Cardiac muscle cell (in vitro differentiated cells and primary cell): ENCODE results near the gene GPR55. TPM values are rescaled to one million over a fixed set of nuclear protein-coding genes. Genes with fewer than 3 reads are reported as not detected.
"Not testable (repeated sequence)": the region's sequence is repeated elsewhere in the genome, so short reads cannot be mapped to it uniquely, and the experiment has no call there.

Experiments used
- DNase-seq, 2 donors: peaks; one replicate each; pipeline versions ENCODE4 v3.0.0 to v3.0.0-alpha.2; 2010 to 2017; ENCODE audit warnings: low read depth in 1 of 2, low spot score in 1 of 2
- H3K27ac ChIP-seq: fragments of 200-600 bp; sonication (generic); 2 replicates; pipeline ENCODE4 v1.5.1; 2016
- H3K27me3 ChIP-seq: fragments of 200-600 bp; sonication (generic); 2 replicates; pipeline ENCODE4 v1.6.0; 2016; ENCODE audit warnings: control low read depth
- H3K36me3 ChIP-seq: fragments of 200-600 bp; sonication (generic); 2 replicates; pipeline ENCODE4 v1.5.1; 2016; ENCODE audit warnings: control low read depth
- H3K4me1 ChIP-seq: fragments of 200-600 bp; sonication (generic); 2 replicates; pipeline ENCODE4 v1.8.1; 2017; ENCODE audit warnings: low read depth, mild to moderate bottlenecking, mixed run types
- H3K4me3 ChIP-seq: fragments of 200-600 bp; sonication (generic); 2 replicates; pipeline ENCODE4 v1.5.1; 2016; ENCODE audit warnings: mild to moderate bottlenecking
- H3K9me3 ChIP-seq: fragments of 200-600 bp; sonication (generic); 2 replicates; pipeline ENCODE4 v1.5.1; 2017; ENCODE audit warnings: low read depth, mild to moderate bottlenecking, control low read depth
- polyA plus RNA-seq: library from polyadenylated mRNA; unstranded; fragments of >200 nt; fragmentation: Nextera tagmentation; extraction: Ambion mirVana; gene quantifications from 2 replicates; pipeline ENCODE4 v1.2.1, GENCODE V29; 2016
- total RNA-seq: library from RNA; depleted of rRNA; stranded (reverse); fragments of >200 nt; gene quantifications from 2 replicates; pipeline ENCODE4 v1.2.3, GENCODE V29; 2016
- TF ChIP-seq, protein P1 (sequence below): IDR thresholded peaks from 2 replicates; pipeline ENCODE4 v1.5.1; 2012; ENCODE audit warnings: low read depth, mild to moderate bottlenecking, low read length

The GPR55 gene, protein sequence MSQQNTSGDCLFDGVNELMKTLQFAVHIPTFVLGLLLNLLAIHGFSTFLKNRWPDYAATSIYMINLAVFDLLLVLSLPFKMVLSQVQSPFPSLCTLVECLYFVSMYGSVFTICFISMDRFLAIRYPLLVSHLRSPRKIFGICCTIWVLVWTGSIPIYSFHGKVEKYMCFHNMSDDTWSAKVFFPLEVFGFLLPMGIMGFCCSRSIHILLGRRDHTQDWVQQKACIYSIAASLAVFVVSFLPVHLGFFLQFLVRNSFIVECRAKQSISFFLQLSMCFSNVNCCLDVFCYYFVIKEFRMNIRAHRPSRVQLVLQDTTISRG
- total RNA-seq (not detected in 2 replicates), polyA plus RNA-seq (not detected in 2 replicates)

DNA sequence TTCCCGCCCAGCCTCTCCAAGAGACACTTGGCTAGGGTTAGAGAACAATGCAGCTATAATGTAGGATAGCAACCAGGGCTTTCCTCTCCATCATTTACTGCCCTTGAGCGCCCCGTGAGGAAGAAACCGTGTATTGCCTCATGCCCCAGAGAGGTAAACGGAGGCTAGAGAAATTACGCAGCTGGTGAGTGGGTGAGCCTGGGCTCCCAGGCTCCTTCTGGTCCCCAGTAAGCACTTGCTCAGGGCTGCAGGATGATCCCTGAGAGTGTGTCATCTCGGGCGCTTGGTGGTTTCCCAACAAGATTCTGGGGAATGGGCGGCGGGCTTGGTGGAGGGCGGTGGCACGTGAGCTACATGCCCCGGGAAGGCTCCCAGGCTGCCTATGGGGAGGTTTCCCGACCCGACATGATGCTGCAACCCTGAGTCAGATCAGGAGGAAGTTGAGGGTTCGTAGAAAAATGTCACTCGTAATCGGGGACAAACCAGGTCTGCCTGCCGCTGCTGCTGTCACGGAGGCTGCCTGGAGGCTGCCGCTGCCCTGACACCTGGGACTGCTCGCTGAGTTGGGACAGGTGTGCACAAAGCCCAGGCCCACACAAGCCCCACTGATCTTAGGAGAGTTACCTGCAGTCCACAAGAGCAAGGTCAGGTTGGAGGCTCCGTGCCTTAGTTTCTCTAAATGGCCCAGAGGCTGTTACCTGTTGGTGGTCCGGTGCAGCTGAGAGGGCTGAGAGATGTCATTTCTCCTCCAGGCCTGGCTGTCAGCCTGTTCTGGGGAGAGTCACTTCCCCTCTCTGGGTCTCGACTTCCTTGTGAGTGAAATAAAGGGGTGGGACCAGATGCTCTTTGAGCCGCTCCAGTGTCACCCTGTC, at the start of gene GPR55:
TSS of gene GPR55 (minus strand) at position 773 of the 872 bp plus-strand sequence. CDS start 14,280 bp downstream, outside the sequence.
- TF ChIP-seq, protein P1, sequence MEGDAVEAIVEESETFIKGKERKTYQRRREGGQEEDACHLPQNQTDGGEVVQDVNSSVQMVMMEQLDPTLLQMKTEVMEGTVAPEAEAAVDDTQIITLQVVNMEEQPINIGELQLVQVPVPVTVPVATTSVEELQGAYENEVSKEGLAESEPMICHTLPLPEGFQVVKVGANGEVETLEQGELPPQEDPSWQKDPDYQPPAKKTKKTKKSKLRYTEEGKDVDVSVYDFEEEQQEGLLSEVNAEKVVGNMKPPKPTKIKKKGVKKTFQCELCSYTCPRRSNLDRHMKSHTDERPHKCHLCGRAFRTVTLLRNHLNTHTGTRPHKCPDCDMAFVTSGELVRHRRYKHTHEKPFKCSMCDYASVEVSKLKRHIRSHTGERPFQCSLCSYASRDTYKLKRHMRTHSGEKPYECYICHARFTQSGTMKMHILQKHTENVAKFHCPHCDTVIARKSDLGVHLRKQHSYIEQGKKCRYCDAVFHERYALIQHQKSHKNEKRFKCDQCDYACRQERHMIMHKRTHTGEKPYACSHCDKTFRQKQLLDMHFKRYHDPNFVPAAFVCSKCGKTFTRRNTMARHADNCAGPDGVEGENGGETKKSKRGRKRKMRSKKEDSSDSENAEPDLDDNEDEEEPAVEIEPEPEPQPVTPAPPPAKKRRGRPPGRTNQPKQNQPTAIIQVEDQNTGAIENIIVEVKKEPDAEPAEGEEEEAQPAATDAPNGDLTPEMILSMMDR: peak; percentile 13
- Histone ChIP-seq H3K36me3 (no peaks in the 10 kb centered on the region), H3K4me1 (no peaks in the 10 kb centered on the region), H3K27ac (no peak within 1 kb of the TSS), H3K9me3 (no peaks in the 10 kb centered on the region), H3K27me3 (no peaks in the 10 kb centered on the region), H3K4me3 (no peak within 1 kb of the TSS)
- DNase-seq: no peak

DNA sequence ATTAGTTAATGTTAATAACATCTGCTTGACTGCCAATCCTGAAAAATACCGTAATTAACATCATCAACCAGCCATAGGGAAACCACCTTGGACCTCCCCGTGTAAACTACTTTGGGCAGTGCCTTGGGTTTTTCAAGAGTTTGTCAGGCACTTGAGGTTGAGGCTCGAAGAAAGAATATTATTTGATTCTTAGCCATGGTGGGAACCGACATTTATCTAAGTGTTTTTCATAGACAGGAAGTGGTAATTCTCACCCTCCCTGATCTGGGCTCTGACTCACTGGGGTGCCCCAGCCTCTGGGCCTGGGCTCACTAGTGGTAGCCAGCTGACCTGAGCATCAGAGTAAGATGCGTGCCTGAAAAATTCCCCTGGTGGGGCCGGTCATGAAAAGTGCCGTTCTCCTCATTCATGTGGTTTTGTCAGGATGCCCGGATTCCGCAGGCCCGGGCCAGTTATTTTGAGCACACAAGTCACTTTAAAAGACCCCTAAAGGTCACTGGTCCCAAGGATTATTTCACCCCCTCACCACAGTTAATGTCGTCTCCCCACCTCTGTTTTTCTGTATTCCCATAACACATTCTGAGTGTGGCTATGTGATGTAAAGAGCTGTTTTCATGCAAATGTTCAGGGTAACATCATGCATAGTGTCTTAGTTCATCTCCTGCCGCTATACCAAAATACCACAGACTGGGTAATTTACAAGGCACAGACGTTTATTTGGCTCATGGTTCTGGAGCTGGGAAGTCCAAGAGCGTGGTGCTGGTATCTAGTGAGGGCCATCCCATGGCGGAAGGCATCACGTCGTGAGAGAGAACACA, 49.3 kb upstream of the GPR55 start:
- Histone ChIP-seq H3K9me3 (no peaks in the 10 kb centered on the region), H3K4me1 (peaks cover 4% of the 10 kb centered on the region)
- peak in 1 of 2 donors; percentile 90 for DNase-seq

DNA sequence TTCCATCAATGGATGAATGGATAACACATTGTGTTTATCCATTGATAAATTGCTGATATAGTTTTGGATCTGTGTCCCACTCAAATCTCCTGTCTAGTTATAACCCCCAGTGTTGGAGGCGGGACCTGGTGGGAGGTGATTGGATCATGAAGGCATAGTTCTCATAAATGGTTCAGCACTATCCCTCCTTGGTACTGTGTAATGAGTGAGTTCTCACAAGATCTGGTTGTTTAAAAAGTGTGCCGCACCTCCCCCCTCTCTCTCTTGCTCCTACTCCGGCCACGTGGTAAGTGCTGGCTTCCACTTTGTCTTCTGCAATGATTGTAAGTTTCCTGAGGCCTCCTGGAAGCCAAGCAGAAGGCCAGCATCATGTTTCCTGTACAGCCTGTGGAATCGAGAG, 47.0 kb upstream of the GPR55 start:
- TF ChIP-seq, protein P1: no peak
- no peak overlapping the region for H3K27ac ChIP-seq
- H3K36me3 ChIP-seq: no peaks in the 10 kb centered on the region
- H3K4me1 ChIP-seq: peaks cover 4% of the 10 kb centered on the region
- no peaks in the 10 kb centered on the region for H3K9me3 ChIP-seq
- H3K27me3 ChIP-seq: no peaks in the 10 kb centered on the region
- H3K4me3 ChIP-seq: no peak overlapping the region
- DNase-seq: no peak

More for the DNA sequence above, 49.3 kb upstream of the GPR55 start:
- Histone ChIP-seq H3K27me3 (no peaks in the 10 kb centered on the region), H3K27ac (no peak overlapping the region), H3K4me3 (no peak overlapping the region), H3K36me3 (no peaks in the 10 kb centered on the region)
- TF ChIP-seq, protein P1: no peak

DNA sequence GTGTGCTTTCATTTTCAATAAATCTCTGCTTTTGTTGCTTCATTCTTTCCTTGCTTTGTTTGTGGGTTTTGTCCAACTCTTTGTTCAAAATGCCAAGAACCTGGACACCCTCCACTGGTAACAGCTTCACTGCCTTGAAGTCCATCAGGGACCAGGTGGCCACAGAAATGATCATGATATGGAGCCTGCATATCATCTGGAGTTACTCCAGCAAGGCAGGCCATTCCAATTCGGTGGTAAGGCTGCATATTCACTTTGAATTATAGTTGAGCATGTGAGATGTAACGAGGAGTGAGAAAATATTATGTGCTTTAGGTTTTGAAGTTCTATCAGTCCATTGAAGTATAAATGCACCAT, 44.6 kb upstream of the GPR55 start:
- H3K36me3 ChIP-seq: no peaks in the 10 kb centered on the region
- no peak overlapping the region for H3K27ac ChIP-seq
- H3K27me3 ChIP-seq: no peaks in the 10 kb centered on the region
- H3K4me1 ChIP-seq: no peaks in the 10 kb centered on the region
- no peak for DNase-seq
- TF ChIP-seq, protein P1: no peak
- no peak overlapping the region for H3K4me3 ChIP-seq
- no peaks in the 10 kb centered on the region for H3K9me3 ChIP-seq

DNA sequence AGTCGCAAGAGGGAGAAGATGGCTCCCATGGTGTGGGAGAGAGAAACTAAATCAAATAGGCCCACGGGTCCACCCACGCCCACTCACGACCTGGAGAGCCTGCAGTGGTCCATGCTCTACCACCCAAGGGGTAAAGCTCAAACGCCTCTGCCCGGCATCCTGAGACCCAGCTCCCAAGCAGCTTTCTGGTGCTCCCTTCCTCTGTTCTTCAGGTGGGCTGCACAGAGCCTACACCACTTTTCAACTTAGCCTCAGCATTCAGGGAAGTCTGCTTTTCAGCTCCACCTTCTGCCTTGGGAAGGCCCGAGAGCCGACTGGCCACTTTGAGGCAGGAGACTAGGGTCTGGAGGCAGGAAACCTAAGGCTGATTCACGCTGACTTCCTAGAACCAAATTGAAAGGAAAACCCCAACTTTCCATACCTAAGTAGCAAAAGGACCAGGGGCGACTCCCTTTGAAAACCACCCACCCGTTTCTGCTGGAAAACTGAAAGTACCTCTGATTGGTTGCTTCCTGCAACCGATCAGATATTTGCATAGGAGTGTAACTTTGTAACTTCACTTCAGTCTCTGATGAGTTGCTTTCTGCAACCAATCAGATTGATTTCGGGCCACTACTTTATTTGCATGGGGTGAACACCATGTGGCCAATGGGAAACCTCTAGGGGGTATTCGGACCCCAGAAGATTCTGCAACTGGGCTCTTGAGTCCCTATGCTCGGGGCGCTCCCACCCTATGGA, 44.0 kb upstream of the GPR55 start:
- H3K36me3 ChIP-seq: no peaks in the 10 kb centered on the region
- H3K9me3 ChIP-seq: no peaks in the 10 kb centered on the region
- H3K27ac ChIP-seq: no peak overlapping the region
- H3K4me3 ChIP-seq: no peak overlapping the region
- no peak for DNase-seq
- TF ChIP-seq, protein P1: no peak
- H3K4me1 ChIP-seq: no peaks in the 10 kb centered on the region
- no peaks in the 10 kb centered on the region for H3K27me3 ChIP-seq

DNA sequence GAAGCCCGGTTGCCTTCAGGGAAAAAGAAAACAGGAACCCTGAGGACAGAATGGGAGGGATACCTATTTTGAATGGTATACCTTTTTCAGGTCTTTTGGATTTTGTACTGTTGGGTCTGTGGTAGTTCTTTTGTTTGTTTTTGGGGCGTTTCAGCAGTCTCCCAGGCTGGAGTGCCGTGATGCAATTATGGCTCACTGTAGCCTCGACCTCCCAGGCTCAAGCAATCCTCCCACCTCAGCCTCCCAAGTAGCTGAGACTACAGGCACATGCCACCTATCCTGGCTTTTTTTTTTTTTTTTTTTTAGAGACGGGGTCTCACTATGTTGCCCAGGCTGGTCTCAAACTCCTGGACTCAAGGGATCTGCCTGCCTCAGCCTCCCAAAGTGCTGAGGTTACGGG, 43.3 kb upstream of the GPR55 start:
- H3K9me3 ChIP-seq, H3K27ac ChIP-seq, H3K27me3 ChIP-seq, H3K4me1 ChIP-seq, DNase-seq, H3K4me3 ChIP-seq, H3K36me3 ChIP-seq: not testable (repeated sequence)
